Hematopoietic multipotent progenitor cell treated with erythropoietin and hydrocortisone succinate and interleukin-3 and kit ligand, for 15 days (in vitro differentiated cells): ENCODE results near the gene IL15RA.
"Not testable (repeated sequence)": the region's sequence is repeated elsewhere in the genome, so short reads cannot be mapped to it uniquely, and the experiment has no call there.

Experiments used
- DNase-seq: peaks from one replicate; pipeline ENCODE4 v3.0.0-alpha.2; 2015; ENCODE audit warnings: low spot score

The IL15RA gene

DNA sequence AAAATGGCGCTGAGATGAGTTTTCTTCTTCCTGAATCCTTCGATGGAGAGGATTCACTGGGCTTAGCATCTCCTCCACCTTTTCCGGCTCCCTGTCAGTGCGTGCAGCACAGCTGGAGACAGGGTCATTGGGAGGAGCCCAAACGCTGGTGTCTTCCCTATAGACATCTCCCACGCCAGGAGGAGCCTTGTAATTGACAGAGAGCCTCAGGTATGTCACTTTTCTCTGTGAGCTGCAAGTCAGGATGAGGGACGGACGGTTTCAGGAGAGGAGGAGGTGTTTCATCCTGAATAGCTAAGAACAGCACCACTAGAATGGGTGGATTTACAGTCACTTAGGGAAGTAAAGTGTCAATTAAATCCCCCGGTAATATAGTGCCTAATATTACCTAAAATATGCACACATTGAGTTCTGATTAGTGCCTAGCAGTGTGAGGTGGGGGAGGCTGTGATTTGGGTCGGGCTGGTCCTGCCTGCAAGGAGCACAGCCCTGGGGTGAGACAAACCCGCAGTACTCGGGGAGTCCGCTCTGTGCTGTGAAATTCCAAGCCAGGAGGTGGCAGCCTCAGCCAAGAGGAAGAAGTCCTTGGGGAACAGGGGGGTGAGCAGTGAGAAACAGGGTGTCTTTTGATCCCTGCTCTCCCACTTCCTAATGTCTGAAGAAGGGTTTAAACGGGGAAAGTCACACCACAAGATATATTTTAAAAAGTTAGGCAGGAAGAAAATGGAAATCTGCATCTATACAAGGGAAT, 28.2 kb downstream of the IL15RA start:
- peak; percentile 72 for DNase-seq

DNA sequence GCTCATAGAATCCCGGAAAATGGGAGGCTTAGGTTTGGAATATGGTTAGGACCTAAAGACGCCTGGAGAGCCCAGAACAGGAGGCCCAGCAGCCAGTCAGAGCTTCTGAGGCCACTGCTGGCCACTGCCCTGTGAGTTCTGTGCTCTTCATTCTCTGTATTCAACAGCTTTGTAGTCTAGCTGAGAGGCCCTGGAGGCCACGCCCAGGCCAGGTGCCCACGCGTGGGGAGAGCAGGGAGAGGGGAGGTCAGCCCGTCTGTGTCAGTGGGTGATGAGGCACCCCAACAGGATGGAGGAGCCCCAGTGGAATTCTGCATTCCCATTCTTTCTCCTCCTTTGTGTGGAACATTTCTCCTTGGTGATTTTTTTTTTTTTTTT, 29.1 kb downstream of the IL15RA start:
- no peak for DNase-seq

DNA sequence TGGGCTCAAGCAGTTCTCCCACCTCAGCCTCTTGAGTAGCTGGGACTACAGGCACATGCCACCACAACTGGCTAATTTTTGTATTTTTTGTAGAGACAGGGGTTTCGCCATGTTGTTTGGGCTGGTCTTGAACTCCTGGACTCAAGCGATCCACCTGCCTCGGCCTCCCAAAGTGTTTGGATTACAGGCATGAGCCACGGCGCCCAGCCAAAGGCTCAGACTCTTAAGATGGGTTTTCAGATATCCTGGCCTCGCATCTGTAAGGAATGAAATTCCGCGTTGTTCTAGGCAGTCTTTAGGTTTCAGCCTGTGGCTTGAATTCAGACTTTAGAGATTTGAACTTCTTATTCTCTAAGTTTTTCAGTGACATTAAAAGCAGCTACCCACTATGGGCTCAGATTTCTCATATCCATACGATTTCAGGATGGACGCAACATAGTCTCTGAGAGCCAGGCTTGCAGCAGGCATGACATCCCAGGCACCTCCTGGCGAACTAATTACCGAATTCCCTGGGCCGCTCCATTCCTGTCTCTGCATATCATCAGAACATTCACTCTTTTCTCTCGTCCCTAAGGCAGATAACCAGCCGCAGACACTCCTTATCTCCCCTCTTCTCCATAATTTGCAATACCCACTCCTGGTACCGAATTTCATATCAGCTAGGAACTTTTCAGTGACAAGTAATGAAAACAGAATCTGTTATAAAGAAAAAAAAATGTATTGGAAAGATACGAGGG, 29.7 kb downstream of the IL15RA start:
- no peak for DNase-seq

DNA sequence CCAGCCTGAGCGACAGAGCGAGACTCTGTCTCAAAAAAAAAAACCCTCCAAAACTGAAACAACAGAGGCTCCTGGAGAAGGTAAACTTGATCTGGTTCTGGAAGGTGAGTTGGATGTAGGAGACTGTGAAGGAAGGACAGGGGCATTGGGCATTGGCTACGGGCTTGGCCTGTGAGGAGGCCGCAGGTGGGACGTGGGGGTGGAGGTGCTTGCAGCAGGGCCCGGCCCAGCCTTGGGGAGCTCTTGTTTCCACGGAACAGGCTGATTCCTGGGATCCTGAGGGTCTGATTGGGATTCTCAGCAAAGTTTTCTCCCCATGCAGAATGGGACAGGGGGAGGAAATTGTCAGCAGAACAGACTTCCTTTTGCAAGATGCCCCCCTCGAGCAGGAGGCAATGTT, 30.6 kb downstream of the IL15RA start:
- no peak for DNase-seq

DNA sequence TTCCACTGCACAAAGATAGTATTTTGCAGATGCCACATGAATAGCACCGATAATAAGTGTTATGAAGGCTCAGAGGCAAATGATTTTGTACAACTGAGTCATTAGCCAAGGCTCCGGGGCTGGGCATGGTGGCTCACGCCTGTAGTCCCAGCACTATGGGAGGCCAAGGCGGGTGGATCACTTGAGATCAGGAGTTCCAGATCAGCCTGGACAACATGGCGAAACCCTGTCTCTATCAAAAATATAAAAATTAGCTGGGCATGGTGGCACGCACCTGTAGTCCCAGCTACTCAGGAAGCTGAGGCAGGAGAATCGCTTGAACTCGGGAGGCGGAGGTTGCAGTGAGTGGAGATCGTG, 30.9 kb downstream of the IL15RA start:
- not testable (repeated sequence) for DNase-seq

DNA sequence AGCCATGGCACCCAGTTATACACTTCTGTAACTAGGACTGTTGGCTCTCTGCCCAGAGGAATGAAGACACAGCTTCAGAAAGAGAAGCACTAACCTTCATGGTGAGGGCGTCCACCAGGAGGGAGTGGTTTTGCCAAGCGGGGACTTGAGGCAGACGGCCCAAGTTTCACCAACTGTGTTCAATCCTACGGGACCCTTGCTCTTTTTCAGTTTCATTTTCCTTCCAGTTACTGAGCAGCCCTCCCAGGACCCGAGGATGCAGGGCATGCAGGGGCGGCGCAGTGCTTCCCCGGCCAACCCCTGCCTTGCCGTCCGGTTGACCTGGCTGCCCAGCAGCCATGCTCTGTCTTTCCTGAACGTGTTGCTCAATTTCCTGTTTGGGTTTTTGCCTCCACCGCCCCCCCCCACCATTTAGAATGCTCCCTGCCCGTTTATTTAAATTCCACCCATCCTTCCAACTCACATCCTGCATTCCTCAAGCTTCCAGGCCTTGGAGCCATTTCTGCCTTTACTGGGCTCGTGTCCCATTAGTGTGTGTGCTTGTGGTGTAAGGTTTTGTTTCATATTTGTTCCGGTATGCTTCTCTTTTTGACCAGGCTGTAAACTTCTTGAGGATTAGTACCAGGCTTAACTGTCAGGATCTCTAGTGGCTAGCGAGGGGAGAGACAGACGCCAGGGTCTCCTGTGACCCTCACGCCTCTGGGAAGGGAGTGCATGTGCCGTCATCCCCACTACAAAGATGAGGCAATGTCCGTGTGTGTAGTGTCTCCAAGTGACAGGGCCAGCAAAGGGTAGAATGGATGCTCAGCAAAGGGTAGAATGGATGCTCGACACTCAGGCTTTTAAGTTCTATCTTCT, 31.6 kb downstream of the IL15RA start:
- peak; percentile 74 for DNase-seq

DNA sequence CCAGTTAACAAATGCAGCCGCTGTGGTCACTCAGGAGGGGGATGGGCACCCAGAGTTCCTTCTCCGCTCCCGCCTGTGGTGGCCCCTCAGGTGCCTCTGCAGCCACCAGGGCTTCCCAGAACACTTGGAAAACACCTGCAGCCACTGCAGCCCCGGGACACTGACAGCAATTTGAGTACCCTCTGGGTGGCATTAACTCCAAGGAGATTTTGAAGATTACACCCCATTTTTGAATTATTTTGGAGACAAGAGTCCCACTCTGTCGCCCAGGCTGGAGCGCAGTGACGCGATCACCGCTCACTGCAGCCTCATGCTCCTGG, 32.2 kb downstream of the IL15RA start:
- DNase-seq, result no peak

DNA sequence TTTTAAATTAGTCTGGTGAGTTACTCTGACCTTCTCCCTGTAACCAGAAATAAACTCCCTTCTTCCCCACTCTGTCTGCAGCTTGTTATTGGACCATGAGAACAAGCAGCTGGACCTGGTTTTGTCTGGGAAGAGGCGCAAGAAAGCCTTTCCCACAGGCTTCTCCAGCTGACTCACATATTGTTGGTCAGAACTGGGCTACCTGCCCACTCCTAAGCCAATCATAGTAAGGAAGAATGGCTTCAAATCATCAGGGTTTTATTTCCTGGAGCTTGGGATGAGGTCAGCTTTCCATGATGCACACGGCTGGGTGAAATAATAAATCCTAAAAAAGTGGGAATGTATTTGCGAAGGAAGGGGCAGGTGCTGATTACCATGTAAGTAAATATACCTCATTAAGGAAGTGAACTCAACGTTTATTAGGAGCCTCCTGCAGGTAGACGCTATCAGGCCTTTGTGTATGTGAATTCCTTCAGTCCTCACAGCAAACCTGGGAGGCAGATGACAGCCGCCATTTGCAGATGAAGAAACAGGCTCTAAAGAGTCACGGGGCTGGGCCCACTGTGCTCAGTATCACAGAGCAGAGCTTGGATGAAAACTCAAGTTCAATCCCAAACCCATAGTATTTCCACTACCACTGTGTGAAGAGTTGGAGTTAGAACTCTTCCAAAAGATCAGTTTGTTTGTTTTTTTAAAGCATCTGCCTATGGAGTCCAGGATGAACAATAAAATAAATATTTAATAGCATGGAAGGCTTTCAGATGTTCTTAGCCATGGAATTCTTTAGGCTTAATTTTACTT, 32.8 kb downstream of the IL15RA start:
- DNase-seq, result no peak

DNA sequence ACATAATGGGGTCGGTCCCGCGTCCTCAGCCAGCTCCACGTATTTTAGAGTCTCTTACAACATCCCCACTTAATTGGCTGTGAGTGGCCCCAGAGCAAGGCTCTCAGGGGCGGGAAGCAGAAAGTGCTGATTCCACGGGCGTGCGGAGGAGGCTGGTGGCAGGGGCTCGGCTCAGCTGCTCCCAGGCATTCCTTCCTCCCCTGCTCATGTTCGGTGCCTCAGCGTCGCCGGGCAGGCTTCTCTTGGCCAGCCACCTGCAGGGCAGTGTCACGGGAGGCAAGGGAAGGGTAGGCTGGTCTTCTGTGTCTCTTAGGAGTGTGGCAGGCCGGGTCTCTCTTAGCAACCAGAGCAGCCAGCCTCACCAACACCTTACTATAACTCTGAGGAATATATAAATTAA, 33.8 kb downstream of the IL15RA start:
- no peak for DNase-seq

DNA sequence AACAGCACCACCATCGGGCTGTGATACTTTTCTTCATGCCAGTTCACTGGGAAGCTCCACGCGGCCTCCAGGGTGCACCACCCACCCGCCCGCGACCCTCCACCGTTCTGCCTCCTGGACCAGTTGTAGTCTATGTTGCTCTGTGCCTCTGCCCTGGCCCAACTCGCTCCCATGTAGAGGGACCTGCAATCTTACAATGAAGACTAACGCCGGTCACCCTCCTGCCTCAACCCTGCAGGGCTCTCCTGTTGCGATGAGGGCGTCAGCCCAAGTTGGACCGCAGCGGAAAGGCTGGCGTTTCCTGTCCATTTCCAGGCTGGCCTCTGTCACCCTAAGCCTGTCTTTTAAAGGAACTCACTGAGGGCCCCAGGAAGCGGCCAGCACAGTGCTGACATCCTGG, 34.9 kb downstream of the IL15RA start:
- DNase-seq, result no peak

DNA sequence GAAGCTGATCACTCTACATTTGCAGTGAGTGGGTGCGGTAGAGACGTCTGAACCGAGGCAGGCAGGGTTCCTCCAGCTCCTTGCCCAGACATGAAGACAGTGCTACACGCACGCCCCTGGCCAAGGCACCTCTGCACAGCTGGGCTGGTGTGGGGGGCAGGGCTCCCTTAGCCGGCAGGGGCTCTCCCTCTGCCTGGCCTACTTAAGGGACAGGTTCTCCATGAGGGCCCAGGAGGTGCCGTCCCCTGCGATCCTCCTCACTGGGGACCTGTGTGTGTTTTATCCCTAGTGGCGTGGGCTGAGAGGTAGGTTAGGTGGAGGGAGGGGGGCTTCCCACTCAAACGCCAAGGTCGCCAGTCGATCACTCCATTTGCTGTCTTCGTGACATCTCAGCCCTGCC, 35.3 kb downstream of the IL15RA start:
- DNase-seq, result no peak

DNA sequence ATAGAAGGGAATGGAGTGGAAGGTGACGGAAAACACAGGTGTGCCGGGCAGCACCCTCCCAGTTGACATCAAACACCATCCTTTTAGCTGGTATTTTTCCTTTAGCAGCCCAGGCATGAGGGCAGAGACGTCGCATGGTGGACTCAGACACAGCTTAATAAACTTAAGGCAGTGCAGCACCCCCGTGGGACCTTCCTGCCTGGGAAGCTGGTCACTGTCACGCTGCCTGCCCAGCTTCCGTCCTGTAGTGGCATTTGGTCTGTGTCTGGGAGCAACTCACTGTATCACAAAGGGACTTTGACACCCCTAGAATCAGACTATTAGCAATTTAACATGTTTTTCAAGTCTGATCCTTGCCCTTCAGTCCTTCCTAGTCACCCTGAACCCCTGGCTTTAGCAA, 35.8 kb downstream of the IL15RA start:
- DNase-seq, result no peak

DNA sequence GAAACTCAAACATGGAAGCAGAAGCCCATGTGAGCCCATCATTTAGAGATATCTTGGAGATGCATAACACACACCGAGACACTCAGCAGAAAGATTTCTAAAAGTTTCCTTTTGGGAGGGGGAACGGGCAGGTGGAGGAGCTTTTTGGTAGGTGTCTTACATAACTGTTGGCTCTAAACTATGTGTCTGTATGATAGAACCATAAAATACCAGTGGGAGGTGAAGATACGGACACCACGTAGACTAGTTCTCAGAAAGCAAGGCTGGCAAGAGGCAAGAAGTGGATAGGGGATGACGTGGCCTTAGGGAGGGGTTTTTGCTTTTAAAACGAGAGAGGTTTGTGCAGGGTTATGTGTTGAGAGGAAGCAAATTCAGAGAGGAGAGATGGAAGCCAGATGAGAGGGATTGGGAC, 36.5 kb downstream of the IL15RA start:
- DNase-seq, result peak; percentile 89

DNA sequence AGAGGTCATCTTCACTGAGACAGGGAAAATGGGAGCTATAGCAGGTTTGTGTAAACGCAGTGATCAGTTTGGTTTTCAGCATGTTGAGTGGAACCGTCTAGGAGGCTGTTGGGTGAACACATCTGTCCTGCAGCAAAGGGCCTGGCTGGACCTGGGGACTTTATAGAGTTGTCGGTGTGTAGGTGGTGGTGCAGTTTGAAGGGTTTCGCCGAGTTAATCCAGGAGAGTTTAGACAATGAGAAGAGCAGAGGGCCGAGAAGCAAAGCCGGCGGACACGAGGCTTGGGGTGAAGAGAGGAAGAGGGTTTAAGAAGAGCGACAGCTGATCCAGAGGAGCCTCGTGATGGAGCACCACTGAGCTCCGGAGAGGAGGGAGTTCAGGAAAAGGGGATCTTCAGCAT, 39.1 kb downstream of the IL15RA start:
- DNase-seq, result no peak

DNA sequence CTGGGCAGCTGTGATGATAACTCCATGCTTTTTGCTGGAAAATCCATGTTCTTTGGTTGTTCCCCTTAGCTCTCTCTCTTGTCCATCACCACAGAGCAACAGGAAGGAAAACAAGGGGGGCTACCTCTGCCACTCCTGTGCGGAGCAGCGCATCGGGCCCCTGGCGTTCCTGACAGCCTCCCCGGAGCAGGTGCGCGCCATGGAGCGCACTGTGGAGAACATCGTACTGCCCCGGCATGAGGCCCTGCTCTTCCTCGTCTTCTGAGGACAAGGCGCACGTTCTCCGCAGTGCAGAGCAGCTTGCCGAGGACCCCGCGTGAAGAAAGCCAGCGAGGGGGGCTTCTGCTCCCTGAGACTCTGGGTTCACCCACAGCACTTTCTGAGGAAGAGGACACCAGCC, 40.3 kb downstream of the IL15RA start:
- DNase-seq, result no peak

DNA sequence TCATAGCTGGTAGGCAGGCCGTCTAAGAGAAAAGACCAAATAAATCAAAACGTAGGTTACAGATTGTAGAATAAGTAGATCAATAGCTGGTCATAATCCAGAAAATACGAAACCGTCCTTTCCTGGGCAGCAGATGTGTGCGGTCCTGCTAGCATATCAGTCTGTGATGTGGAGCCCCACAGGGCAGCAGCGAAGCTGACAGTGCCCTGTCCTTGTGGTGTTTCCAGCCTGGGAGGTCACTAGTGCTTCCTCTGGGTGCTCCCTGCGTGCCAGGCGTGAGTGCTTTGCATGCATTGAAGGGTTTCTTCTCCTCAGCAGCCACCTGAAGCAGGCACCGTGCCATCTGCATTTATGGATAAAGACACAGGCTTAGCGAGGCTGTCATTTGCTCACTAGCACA, 41.7 kb downstream of the IL15RA start:
- no peak for DNase-seq

DNA sequence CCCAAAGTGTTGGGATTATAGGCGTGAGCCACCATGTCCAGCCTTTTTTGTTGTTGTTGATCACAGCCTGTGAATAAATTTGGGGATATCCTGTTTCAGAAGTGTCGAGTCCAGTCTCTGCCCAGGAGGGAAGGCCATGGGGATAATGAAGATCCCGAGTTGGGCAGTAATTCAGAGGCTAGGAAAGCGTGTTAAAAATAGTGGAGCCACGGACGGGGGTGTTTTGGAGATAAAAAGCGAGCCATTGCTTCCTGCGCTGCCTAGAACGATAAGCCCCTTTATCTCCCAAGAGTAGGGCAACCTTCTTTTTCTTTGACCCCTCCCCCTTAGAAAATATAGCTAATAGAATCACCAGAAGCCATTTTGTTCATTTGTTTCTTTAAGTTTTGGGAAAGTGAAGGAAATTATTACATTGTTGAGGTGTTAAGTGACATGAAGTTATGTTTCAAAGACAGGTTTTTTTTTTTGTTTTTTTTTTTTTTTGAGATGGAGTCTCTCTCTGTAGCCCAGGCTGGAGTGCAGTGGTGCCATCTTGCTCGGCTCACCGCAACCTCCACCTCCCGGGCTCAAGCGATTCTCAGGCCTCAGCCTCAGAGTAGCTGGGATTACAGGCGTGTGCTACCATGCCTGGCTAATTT, 43.3 kb downstream of the IL15RA start:
- DNase-seq, result peak; percentile 82

DNA sequence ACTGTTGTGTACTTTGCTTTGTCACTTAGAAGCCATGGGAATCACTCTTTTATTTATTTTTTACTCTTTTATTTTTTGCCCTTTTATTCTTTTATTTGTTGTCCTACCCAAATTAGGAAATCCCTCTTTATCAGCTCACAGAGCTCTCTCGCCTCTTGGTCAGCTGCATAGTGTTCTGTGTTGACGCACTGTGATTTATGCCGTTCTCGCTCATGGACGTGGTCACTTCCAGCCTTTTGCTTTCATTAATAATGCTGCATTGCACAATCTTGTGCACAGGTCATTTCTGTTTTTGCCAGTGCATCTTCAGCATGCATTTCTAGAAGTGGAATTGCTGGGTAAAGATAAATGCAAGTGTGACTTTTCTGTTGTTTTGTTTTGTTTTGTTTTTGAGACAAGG, 45.0 kb downstream of the IL15RA start:
- no peak for DNase-seq

DNA sequence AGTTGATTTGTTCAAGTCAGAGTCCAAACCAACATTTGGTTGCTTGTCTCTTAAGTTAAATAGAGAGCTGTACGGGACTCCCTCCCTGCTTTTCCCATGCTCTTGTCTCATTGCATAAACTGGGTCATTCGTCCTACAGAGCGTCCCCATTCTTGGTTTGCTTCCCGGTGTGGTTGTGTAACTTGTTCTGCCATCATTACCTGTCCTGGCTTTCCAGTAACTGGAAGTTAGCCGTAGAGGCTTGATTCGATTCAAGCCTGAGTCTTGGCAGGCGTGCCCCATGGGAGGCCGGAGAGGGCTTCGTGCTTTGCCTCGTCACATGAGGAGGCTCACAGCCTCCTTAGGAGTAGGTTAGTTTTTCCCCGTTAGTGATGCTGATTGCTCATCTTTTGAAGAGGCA, 47.1 kb downstream of the IL15RA start:
- DNase-seq, result no peak

DNA sequence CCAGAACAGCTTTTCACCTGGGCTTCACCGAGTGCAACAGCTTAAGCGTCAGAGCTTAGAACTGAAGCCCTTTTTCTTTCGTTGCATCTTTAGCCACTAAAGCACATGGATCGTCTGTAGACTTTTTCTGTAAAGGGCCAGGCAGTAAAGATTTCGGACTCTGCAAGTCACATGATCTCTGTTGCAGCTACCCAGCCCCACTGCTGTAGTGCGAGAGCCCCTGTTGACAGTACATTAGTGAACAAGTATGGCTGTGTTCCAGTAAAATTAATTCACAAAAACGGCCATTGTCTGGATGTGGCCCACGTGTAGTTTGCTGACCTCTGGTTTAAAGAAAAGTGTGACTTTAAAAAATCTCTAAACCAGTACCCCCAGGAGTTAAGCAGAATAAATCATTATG, 47.9 kb downstream of the IL15RA start:
- DNase-seq, result no peak

DNA sequence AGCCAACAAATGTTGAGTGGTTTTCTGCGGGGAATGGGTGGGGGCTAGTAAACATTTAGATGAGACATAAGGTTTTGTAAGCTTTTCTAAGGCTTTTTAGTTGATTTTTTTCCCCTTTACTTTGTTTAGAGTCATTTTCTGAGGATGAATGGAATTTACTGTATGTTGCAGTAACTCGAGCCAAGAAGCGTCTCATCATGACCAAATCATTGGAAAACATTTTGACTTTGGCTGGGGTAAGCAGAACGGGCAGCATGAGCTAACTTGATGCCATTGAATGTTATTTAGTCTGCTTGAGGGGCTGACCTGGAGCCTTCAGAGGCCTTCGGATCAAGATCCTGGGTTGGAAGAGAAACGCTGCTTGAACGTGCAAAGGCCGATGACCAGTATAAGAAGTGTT, 50.0 kb downstream of the IL15RA start:
- DNase-seq, result no peak

DNA sequence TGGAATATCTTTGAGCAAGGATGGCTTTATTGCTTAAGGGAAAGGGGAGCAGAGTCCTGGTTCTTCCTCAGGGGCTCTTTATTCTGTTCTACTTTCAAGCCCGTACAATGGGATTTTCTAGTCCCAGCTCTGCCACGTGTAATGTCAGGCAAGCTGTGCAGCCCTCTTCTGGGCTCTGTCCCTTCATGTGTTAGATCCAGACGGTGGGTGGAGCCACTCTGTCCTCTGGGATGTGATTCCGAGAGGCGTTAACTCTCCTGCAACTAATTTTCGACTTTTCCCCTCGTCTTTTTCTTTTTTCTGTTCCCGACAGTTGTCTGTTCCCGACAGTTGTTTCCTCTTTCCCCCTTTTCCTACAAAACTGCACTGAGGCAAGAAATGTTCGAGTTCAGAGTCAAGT, 52.5 kb downstream of the IL15RA start:
- DNase-seq, result no peak
